Upper lobe of left lung (tissue), 6 donors: Measurements from ENCODE around the gene CCDC87. TPM values are rescaled to one million over a fixed set of nuclear protein-coding genes. Genes with fewer than 3 reads are reported as not detected.

ENCODE experiments used
- ATAC-seq, 2 donors: fragments of 200-7000 bp; cut with Tn5 transposase; one replicate each; pipeline ENCODE4 v1.9.1; 2022; ENCODE audit warnings: mild to moderate bottlenecking in 2 of 2, moderate library complexity in 2 of 2; ENCODE audit not compliant: low FRiP score in 2 of 2
- DNase-seq, 2 donors: peaks; one replicate each; pipeline ENCODE4 v3.0.0-alpha.2; 2019 to 2020
- H3K27ac ChIP-seq, 4 donors: fragments of 200-600 bp; sonication (generic); one replicate each; pipeline ENCODE4 v1.5.1; 2016 to 2019
- H3K27me3 ChIP-seq, 4 donors: fragments of 200-600 bp; sonication (generic); one replicate each; pipeline ENCODE4 v1.5.1; 2017 to 2019
- H3K36me3 ChIP-seq, 4 donors: fragments of 200-600 bp; sonication (generic); one replicate each; pipeline ENCODE4 v1.5.1; 2016 to 2019
- H3K4me1 ChIP-seq, 4 donors: fragments of 200-600 bp; sonication (generic); one replicate each; pipeline ENCODE4 v1.5.1; 2018 to 2019
- H3K4me3 ChIP-seq, 4 donors: fragments of 200-600 bp; sonication (generic); one replicate each; pipeline ENCODE4 v1.5.1; 2017 to 2019; ENCODE audit warnings: mild to moderate bottlenecking in 2 of 4, moderate library complexity in 1 of 4
- H3K9me3 ChIP-seq, 4 donors: fragments of 200-600 bp; sonication (generic); one replicate each; pipeline ENCODE4 v1.5.1; 2018 to 2019
- CTCF ChIP-seq, 6 experiments: fragments of 450-650 bp in 4 of 6; fragments of 200-600 bp in 2 of 6; sonication (generic) in 2 of 6; IDR thresholded peaks; one replicate each; pipeline ENCODE4 v1.5.1; 2016 to 2019; ENCODE audit warnings: antibody characterized with exemption in 6 of 6
- EP300 ChIP-seq, 4 donors: sonication (generic); formaldehyde crosslinking; IDR thresholded peaks; one replicate each; pipeline ENCODE4 v1.5.1; 2017; ENCODE audit warnings: antibody characterized with exemption in 4 of 4, control low read depth in 2 of 4
- POLR2A ChIP-seq, 4 donors: fragments of 450-650 bp; IDR thresholded peaks; one replicate each; pipeline ENCODE4 v1.5.1; 2016 to 2017; ENCODE audit warnings: antibody characterized with exemption in 4 of 4, mild to moderate bottlenecking in 2 of 4
- POLR2AphosphoS5 ChIP-seq, 2 donors: sonication (generic); formaldehyde crosslinking; IDR thresholded peaks; one replicate each; pipeline ENCODE4 v1.5.1; 2017; ENCODE audit warnings: antibody characterized with exemption in 2 of 2
- WGBS, 2 donors: methylation state at CpG; one replicate each; pipeline ENCODE4 v1.1.5; 2017 to 2018; 5-methylcytosine and 5-hydroxymethylcytosine counted together
- total RNA-seq, 6 donors: library from RNA; depleted of rRNA in 4 of 6; stranded (reverse); fragments of >200 nt in 4 of 6; gene quantifications; one replicate each; pipeline versions ENCODE4 v1.1.0 to v1.2.1, GENCODE V29; 2016 to 2021
- donor health status: DM: no; HTN: no; CAD: no; lungs with moderate emphysema.
- donor health status: DM: no; HTN: yes; CAD: no; lungs with severe emphysema.

The CCDC87 gene
- total RNA-seq, 6 donors from 2014 or later: 0.20 to 4.2 (median 0.44) TPM; not detected in 1

- WGBS, 2 donors: 0 to 1% methylated on average over 32 to 61 of the region's 63 CpGs
- peak within 1 kb of the TSS; percentile 72 to 87 (median 81) for H3K4me3 ChIP-seq
- H3K4me1 ChIP-seq: peaks cover 47 to 57% (median 51%) of the 10 kb centered on the region in 4 donors
- H3K27ac ChIP-seq: peak within 1 kb of the TSS; percentile 91 to 97 (median 92)
- DNase-seq (peak; percentile 93 to 98), ATAC-seq (peak; percentile 99)
- H3K9me3 ChIP-seq: no peaks in the 10 kb centered on the region
- H3K36me3 ChIP-seq: peaks cover under 1 to 48% (median 25%) of the 10 kb centered on the region in 4 donors
- TF ChIP-seq CTCF (IDR thresholded peaks at IDR 0.05) (peak in 1 of 6 experiments; percentile 8), EP300 (IDR thresholded peaks at IDR 0.05) (peak in 1 of 4 donors; percentile 43), POLR2AphosphoS5 (IDR thresholded peaks at IDR 0.05) (peak; percentile 89 to 95), POLR2A (IDR thresholded peaks at IDR 0.05) (peak; percentile 35 to 91 (median 86))
- no peaks in the 10 kb centered on the region for H3K27me3 ChIP-seq
Measured at GRCh38 chr11:66638177-66639065, 45.6 kb upstream of the CCDC87 start, which contains the start of gene RBM4. Gene RBM4, plus strand, starts transcription at chr11:66638703. Its CDS starts 1,009 bp downstream, at chr11:66639712.

- TF ChIP-seq EP300 (IDR thresholded peaks at IDR 0.05) (no peak), CTCF (IDR thresholded peaks at IDR 0.05) (no peak), POLR2AphosphoS5 (IDR thresholded peaks at IDR 0.05) (no peak), POLR2A (IDR thresholded peaks at IDR 0.05) (no peak)
- H3K4me3 ChIP-seq: peak overlapping the region; percentile 18 to 85 (median 74)
- peaks cover 39 to 50% (median 43%) of the 10 kb centered on the region in 4 donors for H3K4me1 ChIP-seq
- no peaks in the 10 kb centered on the region for H3K9me3 ChIP-seq
- ATAC-seq (peak; percentile 0 to 9), DNase-seq (no peak)
- H3K27ac ChIP-seq: peak overlapping the region; percentile 80 to 97 (median 92)
- H3K27me3 ChIP-seq: no peaks in the 10 kb centered on the region
- 57 to 59% methylated on average over 12 of the region's 12 CpGs for WGBS, 2 donors
- peaks cover 0 to 43% (median 20%) of the 10 kb centered on the region in 4 donors for H3K36me3 ChIP-seq
Measured at GRCh38 chr11:66637557-66638176, 44.8 kb upstream of the CCDC87 start.

GRCh38 chr11:66636411-66636810 lies 43.5 kb upstream of the CCDC87 start:
- peaks cover 0 to 34% (median 14%) of the 10 kb centered on the region in 4 donors for H3K36me3 ChIP-seq
- ATAC-seq: no peak
- H3K4me1 ChIP-seq: peaks cover 27 to 37% (median 30%) of the 10 kb centered on the region in 4 donors

GRCh38 chr11:66632952-66633351 lies 40.1 kb upstream of the CCDC87 start:
- H3K4me3 ChIP-seq: no peak overlapping the region
- no peak overlapping the region for H3K27ac ChIP-seq
- peaks cover 8 to 11% (median 8%) of the 10 kb centered on the region in 4 donors for H3K4me1 ChIP-seq
- DNase-seq (no peak), ATAC-seq (no peak)
- no peaks in the 10 kb centered on the region for H3K27me3 ChIP-seq
- no peaks in the 10 kb centered on the region for H3K9me3 ChIP-seq
- 83 to 92% methylated on average over 2 of the region's 2 CpGs for whole genome bisulfite sequencing, 2 donors
- TF ChIP-seq CTCF (IDR thresholded peaks at IDR 0.05): no peak
- no peak for TF ChIP-seq EP300 (IDR thresholded peaks at IDR 0.05)
- TF ChIP-seq POLR2AphosphoS5 (IDR thresholded peaks at IDR 0.05): no peak
- no peak for TF ChIP-seq POLR2A (IDR thresholded peaks at IDR 0.05)
- peaks cover 0 to 44% (median 15%) of the 10 kb centered on the region in 4 donors for H3K36me3 ChIP-seq

More at GRCh38 chr11:66636411-66636810, 43.5 kb upstream of the CCDC87 start:
- H3K4me3 ChIP-seq: no peak overlapping the region
- no peak overlapping the region for H3K27ac ChIP-seq
- TF ChIP-seq POLR2A (IDR thresholded peaks at IDR 0.05) (no peak), EP300 (IDR thresholded peaks at IDR 0.05) (no peak), CTCF (IDR thresholded peaks at IDR 0.05) (no peak), POLR2AphosphoS5 (IDR thresholded peaks at IDR 0.05) (no peak)
- WGBS, 2 donors: 90 to 92% methylated on average over 3 of the region's 3 CpGs
- no peaks in the 10 kb centered on the region for H3K9me3 ChIP-seq
- H3K27me3 ChIP-seq: no peaks in the 10 kb centered on the region
- no peak for DNase-seq
